Endothelial cell (in vitro differentiated cells): ENCODE results near the gene GPX7. TPM values are rescaled to one million over a fixed set of nuclear protein-coding genes. Genes with fewer than 3 reads are reported as not detected.

ENCODE experiments used
- DNase-seq: peaks from one replicate; pipeline ENCODE4 v3.0.0; 2021; ENCODE audit warnings: low spot score
- H3K27ac Mint-ChIP-seq: one replicate; pipeline ENCODE4 v1.8.0; 2021; ENCODE audit warnings: mixed read lengths, inconsistent platforms; ENCODE audit not compliant: unreplicated experiment
- H3K27me3 Mint-ChIP-seq: one replicate; pipeline ENCODE4 v1.8.0; 2021; ENCODE audit warnings: mild to moderate bottlenecking, moderate library complexity, mixed read lengths, inconsistent platforms; ENCODE audit not compliant: unreplicated experiment
- H3K36me3 Mint-ChIP-seq: one replicate; pipeline ENCODE4 v1.8.0; 2021; ENCODE audit warnings: mild to moderate bottlenecking, low read depth, mixed read lengths, inconsistent platforms; ENCODE audit not compliant: unreplicated experiment
- H3K4me1 Mint-ChIP-seq: one replicate; pipeline ENCODE4 v1.8.0; 2021; ENCODE audit warnings: mild to moderate bottlenecking, mixed read lengths, inconsistent platforms; ENCODE audit not compliant: unreplicated experiment
- H3K4me3 Mint-ChIP-seq: one replicate; pipeline ENCODE4 v1.8.0; 2021; ENCODE audit warnings: mild to moderate bottlenecking, mixed read lengths, inconsistent platforms; ENCODE audit not compliant: unreplicated experiment
- H3K9me3 Mint-ChIP-seq: one replicate; pipeline ENCODE4 v1.8.0; 2021; ENCODE audit warnings: mixed read lengths, inconsistent platforms; ENCODE audit not compliant: unreplicated experiment
- total RNA-seq: library from RNA; stranded (reverse); fragmentation: NEBNext Ultra II Directional; extraction: Animal tissue kit (Norgen Biotek cat#: 25700); gene quantifications from one replicate; pipeline ENCODE4 v1.2.1, GENCODE V29; 2021; ENCODE audit not compliant: unreplicated experiment
- TF ChIP-seq, protein P1 (sequence below): fragments of 200-600 bp; sonication (generic); IDR thresholded peaks from one replicate; pipeline ENCODE4 v1.5.0; 2021; ENCODE audit warnings: antibody characterized with exemption; ENCODE audit not compliant: unreplicated experiment

Gene GPX7
- total RNA-seq, 1 donor from 2014 or later: 59.4 TPM

DNA sequence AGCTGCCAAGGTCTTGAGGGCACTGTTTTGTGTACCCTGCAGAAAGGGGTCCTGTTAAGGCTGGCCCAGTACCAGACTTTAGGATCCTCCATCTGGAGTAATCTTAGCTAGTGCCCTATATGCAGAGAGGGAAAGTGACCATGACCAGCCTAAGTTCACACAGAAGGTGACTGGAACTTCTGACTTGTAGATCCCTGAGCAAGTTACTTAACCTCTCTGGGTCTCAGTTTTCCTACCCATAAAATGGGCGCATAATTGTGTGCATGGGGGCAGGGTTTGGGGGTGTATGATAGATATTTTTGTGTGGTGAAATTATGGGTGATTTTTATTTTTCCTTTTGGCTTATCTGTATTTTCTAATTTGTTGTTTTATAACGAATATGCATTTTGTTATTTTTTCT, 27.5 kb downstream of the GPX7 start:
- Mint-ChIP-seq H3K27ac (no peak overlapping the region), H3K4me3 (no peak overlapping the region), H3K36me3 (peaks cover 7% of the 10 kb centered on the region), H3K9me3 (no peaks in the 10 kb centered on the region), H3K4me1 (peaks cover 10% of the 10 kb centered on the region), H3K27me3 (peaks cover 14% of the 10 kb centered on the region)
- no peak for DNase-seq
- TF ChIP-seq, protein P1, sequence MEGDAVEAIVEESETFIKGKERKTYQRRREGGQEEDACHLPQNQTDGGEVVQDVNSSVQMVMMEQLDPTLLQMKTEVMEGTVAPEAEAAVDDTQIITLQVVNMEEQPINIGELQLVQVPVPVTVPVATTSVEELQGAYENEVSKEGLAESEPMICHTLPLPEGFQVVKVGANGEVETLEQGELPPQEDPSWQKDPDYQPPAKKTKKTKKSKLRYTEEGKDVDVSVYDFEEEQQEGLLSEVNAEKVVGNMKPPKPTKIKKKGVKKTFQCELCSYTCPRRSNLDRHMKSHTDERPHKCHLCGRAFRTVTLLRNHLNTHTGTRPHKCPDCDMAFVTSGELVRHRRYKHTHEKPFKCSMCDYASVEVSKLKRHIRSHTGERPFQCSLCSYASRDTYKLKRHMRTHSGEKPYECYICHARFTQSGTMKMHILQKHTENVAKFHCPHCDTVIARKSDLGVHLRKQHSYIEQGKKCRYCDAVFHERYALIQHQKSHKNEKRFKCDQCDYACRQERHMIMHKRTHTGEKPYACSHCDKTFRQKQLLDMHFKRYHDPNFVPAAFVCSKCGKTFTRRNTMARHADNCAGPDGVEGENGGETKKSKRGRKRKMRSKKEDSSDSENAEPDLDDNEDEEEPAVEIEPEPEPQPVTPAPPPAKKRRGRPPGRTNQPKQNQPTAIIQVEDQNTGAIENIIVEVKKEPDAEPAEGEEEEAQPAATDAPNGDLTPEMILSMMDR: no peak

DNA sequence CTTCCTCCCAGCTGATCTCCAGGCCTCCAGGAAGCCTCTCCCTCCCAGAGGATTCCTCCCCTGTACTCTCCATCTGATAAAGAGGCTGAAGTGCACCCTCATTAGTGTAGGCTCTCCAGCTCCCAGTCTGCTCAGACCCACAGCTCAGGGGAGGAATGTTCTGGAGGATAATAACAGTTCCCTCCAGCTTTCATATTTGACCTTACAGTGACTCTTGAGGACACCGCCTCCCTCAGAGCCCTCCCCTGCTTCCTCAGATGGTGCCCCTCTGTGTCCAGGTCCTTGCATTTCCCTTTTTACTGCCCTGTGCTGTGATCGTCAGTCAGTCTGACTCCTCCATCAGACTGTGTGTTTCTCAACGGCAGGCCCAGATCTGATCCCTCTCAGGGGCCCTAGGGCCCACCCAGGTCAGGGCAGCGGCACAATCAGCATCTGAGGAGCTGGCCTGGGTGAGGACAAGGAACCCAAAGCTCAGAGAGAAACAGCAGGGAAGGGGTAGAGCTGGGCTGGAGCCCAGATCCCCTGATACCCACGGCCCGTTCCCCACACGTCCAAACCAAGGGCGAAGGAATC, 29.7 kb downstream of the GPX7 start:
- H3K27me3 Mint-ChIP-seq: peaks cover 16% of the 10 kb centered on the region
- H3K36me3 Mint-ChIP-seq: peaks cover 7% of the 10 kb centered on the region
- no peaks in the 10 kb centered on the region for H3K9me3 Mint-ChIP-seq
- DNase-seq: no peak
- H3K4me1 Mint-ChIP-seq: peaks cover 10% of the 10 kb centered on the region
- no peak overlapping the region for H3K27ac Mint-ChIP-seq
- H3K4me3 Mint-ChIP-seq: no peak overlapping the region
- TF ChIP-seq, protein P1: no peak

DNA sequence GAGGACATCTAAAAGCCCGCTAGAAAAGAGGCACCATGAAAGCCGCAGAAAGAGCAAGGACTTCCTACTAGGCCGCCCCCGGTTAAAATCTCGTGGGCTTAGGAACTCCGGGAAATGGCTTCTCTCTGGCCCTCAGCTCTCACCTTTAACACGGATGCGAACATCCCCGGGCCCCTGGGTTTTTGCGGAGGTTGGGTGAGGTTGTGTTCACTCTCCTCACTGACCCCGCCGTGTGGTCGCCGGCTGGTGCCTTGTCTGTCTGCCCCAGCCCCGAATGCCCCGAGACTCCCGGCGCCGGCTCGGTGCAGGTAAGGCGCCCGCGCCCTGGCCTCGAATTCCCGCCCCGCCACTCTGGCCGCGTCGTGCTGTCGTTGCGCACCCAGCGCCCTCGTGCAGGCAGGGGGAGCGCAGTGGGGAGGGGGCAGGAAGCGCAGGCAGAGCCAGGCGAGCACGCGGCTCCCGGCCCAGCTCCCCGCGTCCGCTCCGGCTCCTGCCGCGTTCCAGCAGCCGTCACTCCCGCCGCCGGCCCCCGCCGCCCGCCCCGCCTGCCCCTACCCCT, 30.6 kb downstream of the GPX7 start, which contains the start of gene SHISAL2A:
TSS of gene SHISAL2A (plus strand) at position 437 of the 559 bp plus-strand sequence. CDS start 326 bp downstream, outside the sequence.
- Mint-ChIP-seq H3K4me3 (peak within 1 kb of the TSS; percentile 86), H3K27me3 (peaks cover 13% of the 10 kb centered on the region), H3K27ac (peak within 1 kb of the TSS; percentile 48), H3K4me1 (peaks cover 10% of the 10 kb centered on the region), H3K36me3 (peaks cover 7% of the 10 kb centered on the region), H3K9me3 (no peaks in the 10 kb centered on the region)
- DNase-seq: peak; percentile 55
- TF ChIP-seq, protein P1: no peak

DNA sequence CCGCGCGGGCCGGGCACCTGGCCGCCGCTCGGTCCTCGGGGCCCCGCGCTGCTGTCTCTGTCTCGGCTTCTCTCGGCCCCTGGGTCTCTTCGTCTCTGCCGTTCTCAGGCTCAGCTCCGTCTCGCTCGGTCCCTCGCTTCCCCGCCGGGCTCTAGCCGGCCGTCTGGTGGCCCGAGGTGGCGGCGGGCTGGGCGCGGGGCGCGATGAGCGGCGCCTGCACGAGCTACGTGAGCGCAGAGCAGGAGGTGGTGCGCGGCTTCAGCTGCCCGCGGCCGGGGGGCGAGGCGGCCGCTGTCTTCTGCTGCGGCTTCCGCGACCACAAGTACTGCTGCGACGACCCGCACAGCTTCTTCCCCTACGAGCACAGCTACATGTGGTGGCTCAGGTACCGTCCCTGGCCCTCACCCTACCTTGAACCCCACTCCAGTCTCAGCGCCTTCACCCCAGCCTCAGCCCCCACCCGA, 31.2 kb downstream of the GPX7 start:
- H3K27ac Mint-ChIP-seq: peak overlapping the region; percentile 48
- H3K9me3 Mint-ChIP-seq: no peaks in the 10 kb centered on the region
- H3K36me3 Mint-ChIP-seq: peaks cover 7% of the 10 kb centered on the region
- peak; percentile 34 for DNase-seq
- peak overlapping the region; percentile 86 for H3K4me3 Mint-ChIP-seq
- peaks cover 13% of the 10 kb centered on the region for H3K27me3 Mint-ChIP-seq
- TF ChIP-seq, protein P1: no peak
- H3K4me1 Mint-ChIP-seq: peaks cover 10% of the 10 kb centered on the region

DNA sequence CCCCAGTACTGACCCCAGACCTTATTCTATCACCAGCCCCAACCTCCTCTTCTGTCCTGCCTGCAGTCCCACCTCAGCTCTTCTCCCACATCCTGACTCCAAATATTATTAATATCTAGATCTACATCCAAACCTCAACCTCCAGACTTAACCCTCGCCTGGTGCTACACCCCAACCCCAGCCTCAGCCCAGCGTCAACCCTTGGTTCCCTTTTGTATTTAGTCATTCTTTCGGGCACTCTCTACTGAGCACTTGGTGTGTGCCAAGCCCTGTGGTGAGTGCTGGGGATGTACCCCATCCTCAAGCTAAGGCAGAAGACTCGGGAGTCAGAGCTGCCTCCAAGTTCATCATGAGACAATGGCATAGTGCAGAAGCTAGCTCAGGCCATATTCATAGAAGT, 31.9 kb downstream of the GPX7 start:
- H3K4me3 Mint-ChIP-seq: peak overlapping the region; percentile 86
- TF ChIP-seq, protein P1: no peak
- no peaks in the 10 kb centered on the region for H3K9me3 Mint-ChIP-seq
- no peak for DNase-seq
- peaks cover 13% of the 10 kb centered on the region for H3K27me3 Mint-ChIP-seq
- peaks cover 10% of the 10 kb centered on the region for H3K4me1 Mint-ChIP-seq
- peaks cover 7% of the 10 kb centered on the region for H3K36me3 Mint-ChIP-seq
- peak overlapping the region; percentile 48 for H3K27ac Mint-ChIP-seq
